ENCODE results near the gene TRHDE. TPM values are rescaled to one million over a fixed set of nuclear protein-coding genes. Genes with fewer than 3 reads are reported as not detected.

The TRHDE gene
- total and polyA plus RNA-seq, 9 of the 15 experiments (the other 6 are each of a cell fraction or from before 2014, with no cell fraction given), result 0.03 to 0.29 (median 0.09) TPM

DNA sequence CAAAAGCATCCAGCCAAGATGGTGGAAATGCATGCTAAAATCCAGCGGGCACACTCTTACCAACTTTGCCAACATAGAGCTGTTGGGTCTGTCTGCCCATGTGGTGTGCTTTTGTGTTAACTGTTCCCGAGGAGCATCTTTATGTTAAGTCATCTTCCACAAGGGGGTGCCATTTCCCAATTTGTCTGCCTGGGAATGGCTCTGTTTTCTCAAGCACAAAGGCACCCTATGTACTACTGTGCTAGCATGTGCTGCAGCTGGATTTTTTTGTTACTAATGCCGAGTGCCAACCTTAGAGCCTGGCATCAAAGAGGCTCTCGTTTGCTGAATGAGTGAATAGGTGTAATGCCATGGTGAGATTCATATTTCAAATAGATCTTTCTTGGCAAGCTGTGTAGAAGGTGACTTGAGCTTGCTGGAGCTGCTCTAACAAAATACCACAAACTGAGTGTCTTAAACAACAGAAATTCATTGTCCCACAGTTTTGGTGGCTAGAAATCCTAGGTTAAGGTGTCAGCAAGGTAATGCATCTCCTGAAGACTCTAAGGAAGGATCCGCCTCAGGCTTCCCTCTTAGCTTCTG lies 74.3 kb downstream of the TRHDE start (continued):
- TF ChIP-seq, protein P1, sequence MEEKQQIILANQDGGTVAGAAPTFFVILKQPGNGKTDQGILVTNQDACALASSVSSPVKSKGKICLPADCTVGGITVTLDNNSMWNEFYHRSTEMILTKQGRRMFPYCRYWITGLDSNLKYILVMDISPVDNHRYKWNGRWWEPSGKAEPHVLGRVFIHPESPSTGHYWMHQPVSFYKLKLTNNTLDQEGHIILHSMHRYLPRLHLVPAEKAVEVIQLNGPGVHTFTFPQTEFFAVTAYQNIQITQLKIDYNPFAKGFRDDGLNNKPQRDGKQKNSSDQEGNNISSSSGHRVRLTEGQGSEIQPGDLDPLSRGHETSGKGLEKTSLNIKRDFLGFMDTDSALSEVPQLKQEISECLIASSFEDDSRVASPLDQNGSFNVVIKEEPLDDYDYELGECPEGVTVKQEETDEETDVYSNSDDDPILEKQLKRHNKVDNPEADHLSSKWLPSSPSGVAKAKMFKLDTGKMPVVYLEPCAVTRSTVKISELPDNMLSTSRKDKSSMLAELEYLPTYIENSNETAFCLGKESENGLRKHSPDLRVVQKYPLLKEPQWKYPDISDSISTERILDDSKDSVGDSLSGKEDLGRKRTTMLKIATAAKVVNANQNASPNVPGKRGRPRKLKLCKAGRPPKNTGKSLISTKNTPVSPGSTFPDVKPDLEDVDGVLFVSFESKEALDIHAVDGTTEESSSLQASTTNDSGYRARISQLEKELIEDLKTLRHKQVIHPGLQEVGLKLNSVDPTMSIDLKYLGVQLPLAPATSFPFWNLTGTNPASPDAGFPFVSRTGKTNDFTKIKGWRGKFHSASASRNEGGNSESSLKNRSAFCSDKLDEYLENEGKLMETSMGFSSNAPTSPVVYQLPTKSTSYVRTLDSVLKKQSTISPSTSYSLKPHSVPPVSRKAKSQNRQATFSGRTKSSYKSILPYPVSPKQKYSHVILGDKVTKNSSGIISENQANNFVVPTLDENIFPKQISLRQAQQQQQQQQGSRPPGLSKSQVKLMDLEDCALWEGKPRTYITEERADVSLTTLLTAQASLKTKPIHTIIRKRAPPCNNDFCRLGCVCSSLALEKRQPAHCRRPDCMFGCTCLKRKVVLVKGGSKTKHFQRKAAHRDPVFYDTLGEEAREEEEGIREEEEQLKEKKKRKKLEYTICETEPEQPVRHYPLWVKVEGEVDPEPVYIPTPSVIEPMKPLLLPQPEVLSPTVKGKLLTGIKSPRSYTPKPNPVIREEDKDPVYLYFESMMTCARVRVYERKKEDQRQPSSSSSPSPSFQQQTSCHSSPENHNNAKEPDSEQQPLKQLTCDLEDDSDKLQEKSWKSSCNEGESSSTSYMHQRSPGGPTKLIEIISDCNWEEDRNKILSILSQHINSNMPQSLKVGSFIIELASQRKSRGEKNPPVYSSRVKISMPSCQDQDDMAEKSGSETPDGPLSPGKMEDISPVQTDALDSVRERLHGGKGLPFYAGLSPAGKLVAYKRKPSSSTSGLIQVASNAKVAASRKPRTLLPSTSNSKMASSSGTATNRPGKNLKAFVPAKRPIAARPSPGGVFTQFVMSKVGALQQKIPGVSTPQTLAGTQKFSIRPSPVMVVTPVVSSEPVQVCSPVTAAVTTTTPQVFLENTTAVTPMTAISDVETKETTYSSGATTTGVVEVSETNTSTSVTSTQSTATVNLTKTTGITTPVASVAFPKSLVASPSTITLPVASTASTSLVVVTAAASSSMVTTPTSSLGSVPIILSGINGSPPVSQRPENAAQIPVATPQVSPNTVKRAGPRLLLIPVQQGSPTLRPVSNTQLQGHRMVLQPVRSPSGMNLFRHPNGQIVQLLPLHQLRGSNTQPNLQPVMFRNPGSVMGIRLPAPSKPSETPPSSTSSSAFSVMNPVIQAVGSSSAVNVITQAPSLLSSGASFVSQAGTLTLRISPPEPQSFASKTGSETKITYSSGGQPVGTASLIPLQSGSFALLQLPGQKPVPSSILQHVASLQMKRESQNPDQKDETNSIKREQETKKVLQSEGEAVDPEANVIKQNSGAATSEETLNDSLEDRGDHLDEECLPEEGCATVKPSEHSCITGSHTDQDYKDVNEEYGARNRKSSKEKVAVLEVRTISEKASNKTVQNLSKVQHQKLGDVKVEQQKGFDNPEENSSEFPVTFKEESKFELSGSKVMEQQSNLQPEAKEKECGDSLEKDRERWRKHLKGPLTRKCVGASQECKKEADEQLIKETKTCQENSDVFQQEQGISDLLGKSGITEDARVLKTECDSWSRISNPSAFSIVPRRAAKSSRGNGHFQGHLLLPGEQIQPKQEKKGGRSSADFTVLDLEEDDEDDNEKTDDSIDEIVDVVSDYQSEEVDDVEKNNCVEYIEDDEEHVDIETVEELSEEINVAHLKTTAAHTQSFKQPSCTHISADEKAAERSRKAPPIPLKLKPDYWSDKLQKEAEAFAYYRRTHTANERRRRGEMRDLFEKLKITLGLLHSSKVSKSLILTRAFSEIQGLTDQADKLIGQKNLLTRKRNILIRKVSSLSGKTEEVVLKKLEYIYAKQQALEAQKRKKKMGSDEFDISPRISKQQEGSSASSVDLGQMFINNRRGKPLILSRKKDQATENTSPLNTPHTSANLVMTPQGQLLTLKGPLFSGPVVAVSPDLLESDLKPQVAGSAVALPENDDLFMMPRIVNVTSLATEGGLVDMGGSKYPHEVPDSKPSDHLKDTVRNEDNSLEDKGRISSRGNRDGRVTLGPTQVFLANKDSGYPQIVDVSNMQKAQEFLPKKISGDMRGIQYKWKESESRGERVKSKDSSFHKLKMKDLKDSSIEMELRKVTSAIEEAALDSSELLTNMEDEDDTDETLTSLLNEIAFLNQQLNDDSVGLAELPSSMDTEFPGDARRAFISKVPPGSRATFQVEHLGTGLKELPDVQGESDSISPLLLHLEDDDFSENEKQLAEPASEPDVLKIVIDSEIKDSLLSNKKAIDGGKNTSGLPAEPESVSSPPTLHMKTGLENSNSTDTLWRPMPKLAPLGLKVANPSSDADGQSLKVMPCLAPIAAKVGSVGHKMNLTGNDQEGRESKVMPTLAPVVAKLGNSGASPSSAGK (IDR thresholded peaks at IDR 0.05), result no peak
- TF ChIP-seq DIDO1 (tag; IDR thresholded peaks at IDR 0.05; ENCODE audit: low read depth) (no peak), TSC22D4 (tag; IDR thresholded peaks at IDR 0.05) (no peak), BRF2 (IDR thresholded peaks at IDR 0.05; ENCODE audit: borderline replicate concordance, insufficient read depth, insufficient read length) (no peak), BRCA1 (IDR thresholded peaks at IDR 0.05) (no peak), BRCA1 (CRISPR knock-in tag; IDR thresholded peaks at IDR 0.05) (no peak)
- TF ChIP-seq, protein P2, sequence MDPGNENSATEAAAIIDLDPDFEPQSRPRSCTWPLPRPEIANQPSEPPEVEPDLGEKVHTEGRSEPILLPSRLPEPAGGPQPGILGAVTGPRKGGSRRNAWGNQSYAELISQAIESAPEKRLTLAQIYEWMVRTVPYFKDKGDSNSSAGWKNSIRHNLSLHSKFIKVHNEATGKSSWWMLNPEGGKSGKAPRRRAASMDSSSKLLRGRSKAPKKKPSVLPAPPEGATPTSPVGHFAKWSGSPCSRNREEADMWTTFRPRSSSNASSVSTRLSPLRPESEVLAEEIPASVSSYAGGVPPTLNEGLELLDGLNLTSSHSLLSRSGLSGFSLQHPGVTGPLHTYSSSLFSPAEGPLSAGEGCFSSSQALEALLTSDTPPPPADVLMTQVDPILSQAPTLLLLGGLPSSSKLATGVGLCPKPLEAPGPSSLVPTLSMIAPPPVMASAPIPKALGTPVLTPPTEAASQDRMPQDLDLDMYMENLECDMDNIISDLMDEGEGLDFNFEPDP (CRISPR knock-in tag; IDR thresholded peaks at IDR 0.05), result no peak
- TF ChIP-seq, protein P3, sequence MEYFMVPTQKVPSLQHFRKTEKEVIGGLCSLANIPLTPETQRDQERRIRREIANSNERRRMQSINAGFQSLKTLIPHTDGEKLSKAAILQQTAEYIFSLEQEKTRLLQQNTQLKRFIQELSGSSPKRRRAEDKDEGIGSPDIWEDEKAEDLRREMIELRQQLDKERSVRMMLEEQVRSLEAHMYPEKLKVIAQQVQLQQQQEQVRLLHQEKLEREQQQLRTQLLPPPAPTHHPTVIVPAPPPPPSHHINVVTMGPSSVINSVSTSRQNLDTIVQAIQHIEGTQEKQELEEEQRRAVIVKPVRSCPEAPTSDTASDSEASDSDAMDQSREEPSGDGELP (CRISPR knock-in tag; IDR thresholded peaks at IDR 0.05; ENCODE audit: borderline replicate concordance), result no peak
